NCI-H524 (cell line): ENCODE measurements around the gene MAPK8.

Experiments
- DNase-seq, 2 experiments: peaks; one replicate each; lab custom pipeline; 2025; lab: John Stamatoyannopoulos, UW

The MAPK8 gene

DNA sequence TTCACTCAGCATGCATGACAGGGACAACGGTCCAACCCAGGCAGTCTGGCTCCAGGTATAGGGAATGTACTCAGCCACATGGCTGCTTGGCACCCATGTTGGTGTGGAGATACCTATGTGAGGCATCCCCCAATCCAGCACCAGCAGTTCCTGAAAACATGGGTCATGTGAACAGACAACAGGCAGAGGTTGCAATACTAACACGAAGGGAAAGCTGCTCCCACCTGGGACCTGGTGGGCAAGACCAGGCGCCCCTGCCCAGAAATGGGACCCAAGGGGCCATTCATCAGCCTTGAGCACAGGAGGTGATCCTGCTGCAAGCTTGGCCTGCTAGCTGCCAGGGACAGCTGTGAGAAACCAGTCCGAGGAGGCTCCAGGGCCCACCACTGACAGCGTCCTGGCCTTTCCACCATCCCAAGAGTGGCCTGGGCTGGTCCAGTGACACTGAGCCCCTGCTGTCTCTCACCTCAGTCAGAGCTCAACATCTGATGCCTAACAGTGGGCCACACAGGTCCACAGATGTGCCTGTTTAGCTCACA, 156.1 kb downstream of the MAPK8 start:
- no peak for DNase-seq

DNA sequence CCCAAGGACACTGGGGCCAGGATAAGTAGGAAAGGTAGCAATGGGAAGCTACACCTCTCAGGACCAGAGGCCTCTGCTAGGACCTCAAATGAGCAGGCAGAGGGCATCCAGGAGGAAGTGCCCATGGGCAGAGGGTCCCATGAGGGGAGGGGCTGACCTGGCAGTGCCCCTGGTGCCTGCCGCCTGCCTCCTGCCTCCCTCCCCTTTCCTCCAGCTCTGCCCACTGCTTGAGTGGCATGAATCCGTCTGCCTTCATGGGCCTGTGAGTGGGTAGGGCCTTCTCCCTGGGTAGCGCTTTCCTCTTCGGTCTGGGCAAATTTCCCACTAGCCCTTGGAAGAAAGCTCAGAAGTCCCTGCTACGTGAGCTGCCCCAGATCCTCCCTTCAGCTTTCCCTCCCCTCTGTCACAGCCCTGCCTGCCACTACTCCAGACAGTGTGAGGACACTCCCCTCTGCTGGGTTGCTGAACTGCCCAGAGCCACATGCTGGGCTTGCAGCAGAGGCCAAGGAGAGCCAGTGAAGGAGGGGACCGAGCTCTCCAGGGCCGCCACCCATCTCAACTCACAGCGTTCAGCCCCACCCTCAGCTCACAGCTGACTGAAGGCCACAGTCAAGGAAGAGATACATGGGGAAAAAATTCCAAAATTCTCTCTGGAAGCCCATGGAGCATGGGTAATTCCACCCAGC, 157.0 kb downstream of the MAPK8 start:
- DNase-seq = no peak

DNA sequence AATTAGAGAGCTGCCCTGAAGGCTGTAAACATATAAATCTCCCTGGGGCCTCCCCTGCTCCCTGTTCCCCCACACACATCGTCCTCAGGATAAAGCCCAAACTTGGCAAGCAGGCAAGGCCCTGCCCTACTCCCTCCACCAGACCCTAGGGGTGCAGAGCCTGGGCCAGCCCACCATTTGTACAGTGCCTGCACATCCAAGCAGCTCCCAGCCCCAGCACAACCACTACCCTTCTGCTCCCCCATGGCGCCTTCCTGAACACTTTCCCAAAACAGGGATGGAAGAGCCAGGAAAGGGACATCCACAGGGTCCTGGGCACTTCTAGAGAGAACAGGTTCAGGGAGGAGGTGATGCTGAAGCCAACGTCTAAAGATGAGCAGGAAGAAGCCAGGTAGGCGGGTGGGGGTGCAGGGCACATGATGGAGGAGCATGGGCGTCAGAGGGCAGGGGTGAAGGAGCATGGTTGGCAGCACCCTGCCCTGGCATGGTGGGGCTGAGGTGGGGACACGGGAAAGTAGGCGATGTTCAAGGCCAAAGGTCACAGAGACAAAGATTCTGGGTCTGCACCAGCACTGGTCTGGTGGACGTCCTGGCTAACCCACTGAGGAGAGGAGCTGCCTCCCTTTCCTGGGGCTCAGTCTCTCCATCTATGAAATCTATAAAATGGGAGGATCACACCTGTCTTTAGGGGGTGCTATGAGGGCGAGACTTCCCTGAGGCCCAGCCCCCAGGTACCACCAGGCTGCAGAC, 157.8 kb downstream of the MAPK8 start:
- DNase-seq = no peak

DNA sequence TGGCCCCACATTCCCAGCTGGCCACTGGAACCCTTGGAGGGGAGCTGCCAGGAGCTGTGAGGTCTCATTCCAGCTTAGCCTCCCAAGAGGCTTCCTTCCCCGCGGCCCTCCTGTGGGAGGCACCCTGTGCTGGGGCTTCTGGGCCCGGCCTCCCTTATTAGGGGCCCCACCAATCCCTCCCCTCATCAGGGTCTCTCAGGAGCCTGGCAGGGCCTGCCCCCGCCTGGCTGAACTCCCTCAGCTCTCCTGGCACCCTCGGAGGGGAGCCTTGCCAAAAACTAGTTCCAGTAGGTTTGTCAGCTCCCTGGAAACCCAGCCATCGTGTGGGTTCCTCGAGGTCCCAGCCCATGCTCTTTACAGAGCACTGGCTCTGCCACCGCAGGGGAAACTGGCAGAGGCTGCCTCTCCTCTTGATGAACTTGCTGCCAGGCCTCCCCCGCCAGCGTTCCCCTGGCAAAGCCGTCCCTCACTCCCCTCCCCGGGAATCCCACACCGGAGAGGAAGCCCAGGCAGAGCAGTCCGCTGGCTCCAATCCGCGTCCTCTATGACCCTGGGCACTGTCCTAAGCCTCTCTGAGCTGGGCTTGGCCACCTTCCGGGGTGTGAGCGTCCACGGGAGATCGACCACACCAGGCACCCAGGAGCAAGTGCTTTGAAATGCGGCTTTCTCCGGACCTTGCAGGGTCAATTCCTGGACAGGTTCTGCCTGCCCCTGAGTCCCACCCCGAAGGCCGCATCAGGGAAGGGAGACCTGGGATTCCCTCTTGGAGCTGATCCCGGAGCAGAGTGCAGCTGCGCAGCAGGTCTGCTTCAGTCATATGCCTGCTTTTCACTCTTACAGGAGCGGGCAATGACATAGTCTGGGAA, 158.6 kb downstream of the MAPK8 start:
- no peak for DNase-seq

DNA sequence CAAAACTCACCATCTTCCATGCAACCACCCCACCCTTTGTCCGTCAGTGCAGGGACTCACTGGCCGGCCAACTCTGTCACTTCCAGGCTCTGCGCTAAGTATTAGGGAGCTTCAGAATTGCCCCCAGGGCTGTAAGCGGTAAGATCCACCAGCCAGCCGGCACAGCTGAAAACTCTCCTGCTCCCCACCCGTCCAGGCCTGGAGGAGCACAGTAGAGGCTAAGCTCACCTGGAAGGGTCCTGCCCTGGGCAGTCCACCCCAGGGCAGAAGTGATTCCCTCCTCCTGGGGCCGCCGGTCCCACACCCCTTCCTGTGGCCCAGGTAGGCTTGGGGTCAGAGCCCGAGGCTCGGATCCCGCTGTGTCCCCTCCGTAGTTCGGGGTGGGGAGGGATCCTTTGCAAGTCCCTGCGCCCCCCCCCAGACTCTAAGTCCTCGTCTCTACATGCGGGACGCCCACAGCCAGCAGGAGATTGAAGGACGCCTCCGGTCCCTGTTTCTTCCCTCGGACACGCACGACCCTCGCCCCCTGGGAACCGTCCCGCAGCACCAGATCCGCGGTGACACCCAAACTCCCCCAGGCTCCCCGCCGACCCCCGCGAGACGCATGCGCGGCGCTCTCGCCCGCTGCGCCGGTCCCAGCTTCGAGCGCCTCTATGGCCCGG, 159.5 kb downstream of the MAPK8 start:
- no peak for DNase-seq

DNA sequence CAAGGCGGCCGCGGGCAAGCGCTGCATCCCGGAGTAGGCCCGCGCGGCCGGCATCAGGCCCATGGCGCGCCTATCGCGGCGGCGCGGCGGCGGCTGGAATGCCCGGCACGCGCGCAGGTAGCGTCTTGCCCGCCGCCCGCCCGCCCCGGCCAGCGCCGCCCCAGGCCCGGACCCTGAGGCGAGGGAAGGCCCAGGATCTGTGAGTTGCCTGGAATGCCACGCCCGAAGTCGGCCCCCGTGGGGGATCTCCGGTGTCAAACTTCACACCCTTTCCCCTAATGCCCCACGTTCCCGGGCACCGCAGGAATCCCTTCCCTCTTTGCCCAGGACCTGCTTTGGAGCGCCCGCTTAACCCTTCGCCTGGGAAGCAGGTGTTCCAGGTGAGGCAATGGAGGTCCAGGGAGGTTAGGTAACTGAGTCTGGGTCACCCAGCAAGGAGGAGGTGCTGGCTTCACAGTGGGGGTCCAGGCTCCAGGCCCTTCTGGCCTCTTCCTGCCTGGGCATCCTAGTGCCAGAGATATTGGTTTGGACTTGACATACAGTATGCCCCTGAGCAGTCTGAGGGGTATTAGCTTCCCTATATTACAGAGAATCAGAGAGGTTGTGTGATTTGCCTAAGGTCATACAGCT, 160.2 kb downstream of the MAPK8 start:
- no peak for DNase-seq

DNA sequence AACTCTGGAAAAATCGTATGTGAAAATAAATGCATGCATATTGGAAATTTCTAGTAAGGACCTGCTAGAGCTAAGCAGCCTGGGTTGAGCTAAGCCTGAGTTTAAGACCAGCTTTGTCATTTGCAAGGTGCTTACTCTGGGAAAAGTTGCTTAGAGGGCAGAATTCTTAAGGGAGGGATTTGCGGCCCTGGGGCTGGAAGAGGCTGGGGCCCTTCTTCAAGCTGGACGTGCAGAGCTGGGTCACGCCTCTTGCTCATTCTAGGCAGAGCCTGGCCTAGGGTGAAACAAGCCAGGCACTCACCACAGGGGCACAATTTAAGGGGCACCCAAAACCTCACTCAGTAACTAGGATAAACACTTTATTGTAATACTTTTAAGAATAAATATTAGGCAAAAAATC, 161.2 kb downstream of the MAPK8 start:
- DNase-seq = no peak

DNA sequence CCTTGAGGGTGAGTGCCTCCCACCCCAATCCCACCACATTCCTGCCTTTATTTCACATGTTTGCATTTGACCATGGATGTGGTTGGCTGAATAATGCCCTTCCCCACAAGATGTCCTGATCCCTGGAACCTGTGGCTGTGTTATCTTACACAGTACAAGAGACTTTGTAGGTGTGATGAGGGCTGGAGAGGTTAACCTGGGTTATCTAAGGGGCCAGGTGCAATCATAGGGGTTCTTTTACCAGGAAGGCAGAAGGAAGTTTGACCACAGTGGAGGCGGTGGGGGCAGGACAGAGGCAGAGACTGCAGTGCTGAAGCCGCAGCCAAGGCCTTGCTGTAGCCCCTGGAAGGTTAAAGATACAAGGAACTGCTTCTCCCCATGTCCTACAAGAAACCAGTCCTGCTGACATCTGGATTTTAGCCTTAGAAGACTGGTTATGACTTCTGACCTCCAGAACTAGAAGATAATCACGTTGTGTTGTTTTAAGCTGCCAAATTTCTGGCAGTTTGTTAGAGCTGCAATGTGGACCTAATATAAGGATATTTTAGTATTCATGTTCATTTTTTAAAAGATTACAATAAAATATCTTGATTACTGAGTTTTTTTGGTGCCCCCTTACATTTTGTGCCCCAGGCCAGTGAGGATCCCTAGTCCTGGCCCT, 161.8 kb downstream of the MAPK8 start:
- no peak for DNase-seq

DNA sequence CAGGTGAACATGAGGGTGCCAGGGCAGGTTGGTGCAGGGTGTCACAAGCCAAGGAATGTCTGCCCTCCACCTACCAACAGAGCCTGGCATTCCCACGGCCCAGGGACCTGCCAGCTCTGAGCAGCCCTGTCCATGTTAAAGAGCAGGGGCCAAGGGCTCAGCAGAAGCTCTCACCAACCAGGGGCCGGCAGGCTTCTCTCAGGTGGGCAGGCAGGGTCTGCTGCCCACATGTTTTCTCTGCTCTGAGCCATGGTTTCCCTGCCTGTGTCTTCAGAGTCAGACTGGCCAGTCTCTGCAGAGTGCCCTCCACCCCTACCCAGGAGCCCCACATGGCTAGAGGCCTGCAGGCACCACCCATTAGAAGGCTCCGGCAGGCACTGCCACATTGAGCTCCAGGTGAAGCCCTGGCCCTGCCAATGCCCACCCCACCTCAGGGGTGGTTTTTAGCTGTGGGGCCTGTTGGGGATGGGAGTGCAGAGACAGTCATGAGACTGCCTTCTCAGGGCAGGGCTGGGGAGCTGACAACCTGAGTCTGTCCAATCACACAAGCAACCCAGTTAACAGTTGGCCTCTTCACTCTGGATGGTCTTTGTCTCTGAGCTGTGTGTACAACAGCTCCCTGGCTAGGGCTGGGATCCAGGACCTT, 162.5 kb downstream of the MAPK8 start:
- no peak for DNase-seq

DNA sequence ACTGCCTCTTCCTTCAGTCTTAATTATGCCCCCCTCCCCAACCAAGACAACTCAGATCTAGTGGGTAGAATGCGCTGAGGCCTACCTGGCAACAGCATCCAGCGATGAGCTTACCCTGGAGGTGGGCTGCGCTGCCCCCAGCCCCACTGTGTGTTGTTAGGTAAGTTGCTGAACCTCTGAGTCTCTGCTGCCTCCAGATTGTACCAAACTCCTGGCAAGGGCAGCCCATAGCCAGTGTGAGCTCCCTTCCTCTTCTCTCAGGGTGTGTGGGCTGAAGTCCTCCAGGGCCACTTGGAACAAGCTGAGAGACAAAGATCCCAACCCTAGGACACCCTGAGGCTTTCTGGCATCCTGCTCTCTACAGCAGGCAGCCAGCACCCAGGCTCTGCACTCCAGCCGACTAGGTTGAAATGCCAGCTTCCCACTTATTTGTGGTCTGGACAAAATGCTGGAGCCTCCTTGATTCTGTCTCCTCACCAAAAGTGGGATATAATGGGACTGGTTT, 163.1 kb downstream of the MAPK8 start:
- no peak for DNase-seq

DNA sequence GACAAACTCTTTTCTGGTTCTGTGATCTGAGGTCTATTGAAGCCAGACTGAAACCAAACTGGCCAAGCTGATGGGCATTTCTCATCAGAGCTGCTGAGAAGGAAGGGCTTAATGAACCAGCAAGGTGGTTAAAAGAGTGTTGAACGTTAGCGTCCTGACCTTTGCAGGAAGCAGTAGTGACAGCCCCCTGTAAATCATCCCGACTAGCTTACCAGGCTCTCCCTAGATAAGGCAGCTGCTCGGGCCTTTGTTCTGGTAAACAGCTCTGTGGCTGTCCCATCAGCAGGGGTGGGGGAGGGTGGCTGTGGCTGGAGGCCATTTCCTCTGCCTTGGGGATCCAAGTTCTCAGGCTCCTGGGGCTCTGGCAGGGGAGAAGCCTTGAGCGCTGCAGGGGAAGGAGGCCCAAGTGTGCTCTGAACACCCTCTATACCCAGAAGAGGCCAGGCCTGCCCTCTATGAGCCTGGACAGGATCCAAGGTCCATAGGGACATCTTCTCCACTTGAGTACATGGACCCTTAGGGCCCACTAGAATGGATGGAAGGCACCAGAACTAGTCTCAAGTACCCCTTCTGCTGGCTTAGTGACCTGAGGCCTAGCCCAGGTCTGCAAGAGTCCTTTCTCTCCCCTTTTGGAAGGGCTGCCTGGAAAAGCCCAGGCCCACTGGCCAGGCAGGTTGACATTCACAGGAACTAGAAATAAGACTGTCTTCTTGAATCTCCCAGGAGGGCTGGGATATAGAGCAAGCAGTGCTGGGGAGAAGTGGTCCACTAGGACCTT, 163.8 kb downstream of the MAPK8 start:
- no peak for DNase-seq

DNA sequence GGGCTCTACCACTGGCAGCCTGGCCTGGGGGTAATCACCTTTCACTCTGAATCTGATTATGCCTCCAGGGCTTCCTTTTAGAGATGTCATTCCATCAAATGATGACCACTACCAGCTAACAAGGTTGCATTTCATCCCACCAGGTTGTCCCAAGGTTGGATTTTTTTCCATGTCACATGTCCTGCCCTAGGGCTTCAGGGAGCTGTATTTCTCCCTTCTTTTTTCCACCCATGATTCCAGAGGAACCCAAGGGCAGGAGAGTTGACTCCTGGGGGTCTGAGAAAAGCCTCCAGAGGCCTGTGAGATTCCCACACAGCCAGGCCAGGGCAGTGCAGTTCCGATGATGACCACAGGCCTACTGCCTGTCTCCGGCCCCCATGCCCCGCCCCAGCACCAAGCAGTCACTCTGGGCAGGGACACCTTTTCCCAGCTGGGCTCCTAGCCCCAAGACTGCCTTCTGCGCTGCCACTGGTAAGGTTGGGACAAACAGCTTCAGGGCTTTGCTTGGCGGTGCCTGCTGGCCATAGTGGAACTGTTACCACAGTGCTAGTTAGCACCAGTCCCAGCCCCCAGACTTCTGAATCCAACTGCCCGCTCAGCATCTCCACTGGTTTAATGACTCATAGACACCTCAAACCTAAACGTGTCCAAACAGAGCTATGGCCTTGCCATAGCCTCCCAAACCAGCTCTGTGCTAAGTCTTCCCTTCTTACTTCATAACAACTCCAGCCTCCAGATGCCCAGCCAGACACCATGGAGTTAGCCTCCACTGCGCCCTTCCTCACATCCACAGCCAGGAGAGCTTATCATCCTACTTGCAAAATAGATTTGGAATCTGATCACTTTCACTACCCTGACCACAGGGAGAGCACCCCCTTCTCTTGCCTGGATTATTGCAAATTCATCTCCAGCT, 164.7 kb downstream of the MAPK8 start:
- DNase-seq = no peak

DNA sequence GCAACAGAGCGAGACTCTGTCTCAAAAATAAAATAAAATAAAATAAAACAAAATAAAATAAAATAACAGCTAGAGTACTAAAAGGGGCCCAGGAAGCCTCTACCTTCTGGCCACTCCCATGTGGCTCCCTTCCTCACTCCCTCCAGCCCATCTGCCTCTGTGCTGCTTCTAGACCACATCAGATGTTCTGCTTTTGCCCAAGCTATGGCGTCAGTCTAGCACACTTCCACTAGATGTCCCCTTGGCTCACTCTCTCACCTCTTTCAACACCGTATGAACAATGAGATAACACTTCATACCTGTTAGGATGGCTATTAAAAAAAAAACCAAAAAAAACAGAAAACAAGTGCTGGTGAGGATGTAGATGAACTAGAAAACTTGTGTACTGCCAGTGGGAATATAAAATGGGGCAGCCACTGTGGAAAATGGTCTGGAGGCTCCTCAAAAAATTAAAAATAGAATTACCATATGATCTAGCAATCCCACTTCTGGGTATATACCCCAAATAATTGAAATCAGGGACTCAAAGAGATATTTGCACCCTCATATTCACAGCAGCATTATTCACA, 166.1 kb downstream of the MAPK8 start:
- DNase-seq = no peak

DNA sequence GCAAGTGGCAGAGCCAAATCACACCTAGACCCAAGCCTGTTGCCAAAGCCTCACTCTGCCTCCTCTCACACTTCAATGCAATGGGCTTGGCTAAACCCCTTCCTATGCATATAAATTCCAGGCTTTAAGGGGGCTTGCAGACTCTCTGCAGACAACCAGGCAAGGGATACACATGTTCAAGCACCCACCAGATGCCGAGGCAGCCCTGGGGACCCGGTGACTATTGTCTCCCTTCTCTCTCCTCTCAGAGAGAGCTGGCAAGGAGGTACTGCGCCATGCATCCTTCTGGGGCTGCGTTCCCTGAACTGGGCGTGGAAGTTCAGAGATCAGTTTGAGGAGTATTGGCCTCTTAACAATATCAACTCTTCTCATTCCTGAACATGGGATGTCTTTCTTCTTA, 167.2 kb downstream of the MAPK8 start:
- DNase-seq = no peak

DNA sequence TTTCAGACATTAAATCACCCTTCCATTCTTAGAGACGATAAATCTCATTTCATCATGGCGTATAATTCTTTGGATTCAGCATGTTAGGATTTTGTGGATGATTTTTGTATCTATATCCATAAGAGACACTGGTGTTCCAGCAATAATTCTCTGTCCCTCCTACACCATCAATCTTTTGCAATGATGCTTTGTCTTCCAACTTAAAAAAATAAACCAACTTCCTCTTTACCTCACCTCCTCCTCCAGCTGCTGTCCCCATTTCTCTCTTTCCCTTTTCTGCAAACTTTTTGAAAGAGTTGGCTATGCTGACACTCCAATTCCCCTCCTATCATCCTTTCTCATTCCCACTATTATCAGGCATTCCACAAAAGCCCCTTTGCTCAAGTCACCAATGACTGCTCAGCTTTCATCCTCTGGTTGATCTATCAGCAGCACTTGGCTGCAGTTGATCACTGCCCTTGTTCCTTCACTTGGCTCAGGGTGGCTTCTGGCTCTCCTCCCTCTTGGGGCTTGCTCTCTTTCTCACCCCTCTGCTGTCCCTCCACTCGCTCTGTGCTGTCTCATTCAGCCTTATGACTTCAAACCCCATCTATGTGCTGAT, 168.4 kb downstream of the MAPK8 start:
- DNase-seq = no peak

DNA sequence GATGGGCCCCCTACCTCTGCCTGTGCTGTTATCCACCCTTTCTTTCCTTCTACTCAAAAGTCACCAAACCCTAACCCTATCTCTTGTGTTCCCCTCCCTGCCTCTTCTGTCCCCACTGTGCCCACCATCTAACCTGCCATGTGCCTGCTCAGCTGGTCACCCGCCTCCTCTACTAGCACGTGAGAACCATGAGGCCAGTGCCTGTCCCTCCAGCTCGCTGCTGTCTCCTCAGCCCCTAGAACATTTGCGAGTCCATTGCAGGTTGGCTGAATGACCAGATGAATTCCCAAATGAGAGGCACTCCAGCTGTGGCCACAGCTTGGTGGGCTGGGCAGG, 169.4 kb downstream of the MAPK8 start:
- no peak for DNase-seq

DNA sequence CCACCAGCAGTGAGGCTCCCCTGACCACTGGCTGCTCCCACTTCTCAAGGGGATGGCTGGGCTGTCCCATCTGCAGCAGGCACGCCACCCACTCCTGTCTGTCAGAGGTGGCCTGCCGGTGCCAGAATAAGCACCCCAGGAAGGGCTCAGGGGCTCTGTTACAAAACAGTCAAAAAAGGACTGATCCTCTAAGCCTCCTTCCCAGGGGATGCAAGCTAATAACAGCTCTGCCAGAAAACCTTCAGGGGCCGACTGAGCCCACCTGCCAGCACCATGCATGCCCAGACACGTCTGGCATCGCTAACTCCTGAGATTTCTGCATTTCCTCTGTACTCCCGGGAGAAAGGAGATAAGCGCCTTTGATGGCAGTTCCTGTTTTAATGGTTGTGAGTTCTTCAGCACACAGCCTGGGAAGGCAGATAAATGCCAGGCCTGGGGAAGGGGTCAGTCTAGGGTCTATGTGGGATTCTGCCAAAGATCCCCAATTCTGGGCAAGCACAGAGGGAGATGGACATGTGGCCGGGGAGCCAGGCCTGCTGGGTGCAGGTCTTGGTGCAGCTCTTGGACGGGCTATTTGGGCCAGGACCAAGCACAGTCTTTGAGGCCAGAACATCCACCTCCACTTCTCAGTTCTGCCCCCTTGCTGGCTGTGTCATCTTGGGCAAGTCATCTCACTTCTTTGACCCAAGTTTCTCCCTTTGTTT, 170.0 kb downstream of the MAPK8 start:
- DNase-seq = peak; percentile 42 to 71
